LoVo (cell line): ENCODE data around the gene LAMA2.
A peak's percentile ranks its signal among the peaks of the same experiment; 100 is the strongest.

Source experiments
- DNase-seq: peaks from one replicate; pipeline ENCODE4 v3.0.0-alpha.2; 2016; ENCODE audit warnings: low spot score

LAMA2 gene

GRCh38 chr6:129497481-129498441 lies 614.8 kb downstream of the LAMA2 start:
- no peak for DNase-seq

DNA sequence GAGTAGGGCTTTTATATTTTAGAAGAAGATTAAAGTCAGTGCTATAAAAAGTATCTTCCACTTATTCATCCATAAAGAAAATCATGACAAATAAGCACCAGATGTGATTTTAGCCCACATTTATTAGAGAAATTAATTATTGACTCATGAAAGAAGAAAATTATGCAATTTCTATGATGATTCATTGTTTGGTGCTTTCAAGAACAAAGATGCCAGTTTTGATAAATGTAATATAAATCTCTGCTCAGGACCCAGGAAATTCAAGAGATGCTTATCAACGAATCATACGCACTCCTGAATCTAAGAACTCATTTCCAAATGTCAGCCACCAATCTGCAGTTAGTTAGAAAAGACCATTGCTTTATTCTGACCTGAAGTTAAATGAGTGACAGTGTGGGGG lies 615.6 kb downstream of the LAMA2 start:
- DNase-seq = peak; percentile 19

GRCh38 chr6:129498950-129499842 lies 616.3 kb downstream of the LAMA2 start:
- peak; percentile 63 for DNase-seq

DNA sequence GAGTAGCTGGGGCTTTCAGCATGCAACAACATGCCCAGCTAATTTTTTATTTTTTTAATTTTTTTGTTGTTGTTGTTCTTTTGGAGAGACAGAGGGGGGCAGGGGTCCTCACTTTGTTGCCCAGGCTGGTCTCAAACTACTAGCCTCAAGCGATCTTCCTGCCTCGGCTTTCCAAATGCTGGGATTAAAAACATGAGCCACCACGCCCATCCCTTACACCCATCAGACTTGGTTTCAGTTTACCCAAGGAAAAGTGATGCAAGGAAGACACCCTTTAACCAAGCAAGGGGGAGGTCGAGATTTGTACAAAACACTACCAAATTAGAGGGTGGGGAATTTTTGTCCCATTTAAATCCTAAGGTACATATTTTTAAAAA lies 616.9 kb downstream of the LAMA2 start:
- DNase-seq = no peak

- peak; percentile 59 for DNase-seq
These were observed 618.2 kb downstream of the LAMA2 start for GRCh38 chr6:129500958-129501739.

GRCh38 chr6:129501740-129502660 lies 619.1 kb downstream of the LAMA2 start:
- DNase-seq = no peak

DNA sequence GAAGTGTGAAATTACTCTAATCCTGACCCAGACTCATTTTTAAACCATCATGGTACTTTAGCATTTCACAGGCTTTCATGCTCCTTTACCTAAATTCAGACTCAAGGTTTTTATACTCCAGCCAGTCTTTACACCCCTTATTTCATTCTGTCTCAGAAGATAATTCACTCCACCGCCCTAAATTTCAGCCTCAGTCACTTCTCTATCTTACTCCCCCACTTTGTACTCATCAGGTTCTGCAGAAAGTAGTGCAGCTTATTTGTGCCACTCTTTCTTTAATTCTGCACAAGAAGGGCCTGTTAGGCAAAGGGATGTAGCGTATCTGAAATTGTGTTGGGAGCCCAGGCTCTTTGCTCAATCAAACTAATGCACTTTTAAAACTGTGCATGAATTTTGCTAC lies 621.5 kb downstream of the LAMA2 start:
- no peak for DNase-seq

- no peak for DNase-seq
These were observed 624.3 kb downstream of the LAMA2 start for GRCh38 chr6:129507059-129507807.

DNA sequence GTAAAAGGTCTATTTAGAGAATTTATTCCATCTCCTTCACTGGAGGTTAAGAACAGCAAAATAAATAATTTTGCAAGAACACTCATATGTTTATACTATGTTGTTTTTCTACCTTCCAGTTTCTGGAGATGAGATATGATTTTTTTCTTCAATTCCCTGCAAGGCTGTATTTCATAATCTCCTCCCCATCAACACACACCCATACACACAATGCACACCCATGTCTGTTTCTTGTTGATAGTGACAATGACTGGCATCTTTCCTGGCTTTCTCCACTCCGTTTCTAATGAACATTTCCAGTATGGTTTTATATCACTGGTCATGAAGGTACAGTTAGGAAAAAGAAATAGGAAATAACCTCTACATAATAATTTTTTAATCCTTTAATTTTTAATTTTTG lies 624.9 kb downstream of the LAMA2 start:
- no peak for DNase-seq

- DNase-seq = no peak
These were observed 625.7 kb downstream of the LAMA2 start for GRCh38 chr6:129508477-129509145.

GRCh38 chr6:129510950-129511349 lies 628.0 kb downstream of the LAMA2 start:
- no peak for DNase-seq

GRCh38 chr6:129513471-129513870 lies 630.5 kb downstream of the LAMA2 start:
- no peak for DNase-seq

GRCh38 chr6:129515004-129515403 lies 632.1 kb downstream of the LAMA2 start:
- no peak for DNase-seq

GRCh38 chr6:129516005-129516404 lies 633.1 kb downstream of the LAMA2 start:
- DNase-seq = no peak

GRCh38 chr6:129516787-129517186 lies 633.8 kb downstream of the LAMA2 start:
- no peak for DNase-seq

GRCh38 chr6:129517288-129517687 lies 634.4 kb downstream of the LAMA2 start:
- no peak for DNase-seq

- no peak for DNase-seq
These were observed 636.8 kb downstream of the LAMA2 start for GRCh38 chr6:129519750-129520149.

- no peak for DNase-seq
These were observed 639.0 kb downstream of the LAMA2 start for GRCh38 chr6:129521946-129522345.

DNA sequence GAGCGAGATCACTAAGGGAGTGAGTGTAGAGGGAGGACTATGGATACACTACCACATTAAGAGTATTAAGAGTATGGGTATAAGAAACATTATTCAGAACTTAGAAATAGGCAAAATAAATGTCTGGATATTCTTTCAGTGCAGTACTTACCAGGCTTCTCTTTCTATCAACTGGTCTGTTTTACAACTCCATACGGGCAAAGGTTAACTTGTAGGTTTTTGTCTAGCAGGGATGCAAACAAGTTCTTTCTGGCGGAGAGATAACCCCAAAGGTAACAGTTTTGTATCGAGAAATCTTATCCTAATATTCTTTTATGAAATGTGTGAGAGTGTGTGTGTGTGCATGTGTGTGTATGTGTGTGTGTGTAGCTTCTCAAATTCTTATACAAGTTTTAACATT lies 640.9 kb downstream of the LAMA2 start:
- no peak for DNase-seq

DNA sequence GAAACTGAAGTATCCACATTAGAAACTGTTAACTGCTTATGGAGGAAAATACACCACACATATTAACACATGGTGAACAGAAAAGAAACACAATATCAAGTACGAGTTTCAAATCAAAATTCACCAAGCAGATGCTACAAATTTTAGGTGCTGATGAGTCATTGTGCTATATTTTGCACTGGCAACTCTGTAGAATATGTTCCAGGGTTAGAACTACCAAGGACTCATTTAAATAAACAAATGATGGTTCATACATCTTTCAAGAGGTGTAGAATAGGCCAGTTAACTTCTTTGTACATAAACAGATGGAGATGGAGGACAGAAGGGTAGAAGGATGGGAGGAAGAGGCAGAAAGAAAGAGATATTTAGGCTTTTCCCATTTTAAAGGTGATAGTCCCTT lies 642.1 kb downstream of the LAMA2 start:
- no peak for DNase-seq
